H9 (cell line): ENCODE data around the gene NRM. TPM values are rescaled to one million over a fixed set of nuclear protein-coding genes. Genes with fewer than 3 reads are reported as not detected.

ENCODE experiments used
- DNase-seq: peaks from one replicate; pipeline ENCODE4 v3.0.0-alpha.2; 2017
- H2AFZ ChIP-seq: one replicate; pipeline ENCODE4 v1.6.1; 2013; ENCODE audit warnings: mild to moderate bottlenecking, low read length, control low read depth, moderate library complexity
- H2AK5ac ChIP-seq: 2 replicates; pipeline ENCODE4 v1.6.1; 2013; ENCODE audit warnings: low read length, control low read depth, mixed read lengths; ENCODE audit not compliant: insufficient read length
- H2BK120ac ChIP-seq: one replicate; pipeline ENCODE4 v1.6.1; 2013; ENCODE audit warnings: low read depth, mild to moderate bottlenecking, low read length, control low read depth, inconsistent platforms; ENCODE audit not compliant: poor library complexity, severe bottlenecking
- H2BK12ac ChIP-seq: 2 replicates; pipeline ENCODE4 v1.6.1; 2013; ENCODE audit warnings: low read length, control low read depth, mixed read lengths, low read depth; ENCODE audit not compliant: insufficient read length
- H2BK15ac ChIP-seq: 2 replicates; pipeline ENCODE4 v1.6.1; 2013; ENCODE audit warnings: low read depth, low read length, control low read depth
- H2BK20ac ChIP-seq: one replicate; pipeline ENCODE4 v1.6.1; 2013; ENCODE audit warnings: low read depth, mild to moderate bottlenecking, low read length, control low read depth, inconsistent platforms; ENCODE audit not compliant: poor library complexity, severe bottlenecking
- H2BK5ac ChIP-seq: 2 replicates; pipeline ENCODE4 v1.6.1; 2013; ENCODE audit warnings: low read length, control low read depth, mixed read lengths; ENCODE audit not compliant: insufficient read length
- H3K14ac ChIP-seq: 2 replicates; pipeline ENCODE4 v1.6.1; 2013; ENCODE audit warnings: low read length, control low read depth; ENCODE audit not compliant: insufficient read depth
- H3K18ac ChIP-seq: 2 replicates; pipeline ENCODE4 v1.6.1; 2013; ENCODE audit warnings: low read depth, mild to moderate bottlenecking, mixed read lengths, low read length, control low read depth; ENCODE audit not compliant: insufficient read length
- H3K23ac ChIP-seq: 2 replicates; pipeline ENCODE4 v1.6.1; 2013; ENCODE audit warnings: low read length, control low read depth, mixed read lengths, low read depth; ENCODE audit not compliant: insufficient read length
- H3K23me2 ChIP-seq: 2 replicates; pipeline ENCODE4 v1.6.1; 2013; ENCODE audit warnings: low read depth, mild to moderate bottlenecking, mixed read lengths, low read length, control low read depth; ENCODE audit not compliant: insufficient read length, poor library complexity, severe bottlenecking
- H3K27ac ChIP-seq: 2 replicates; pipeline ENCODE4 v1.5.1; 2013; ENCODE audit warnings: low read length, control low read depth, mixed read lengths, low read depth; ENCODE audit not compliant: insufficient read length
- H3K27me3 ChIP-seq: 2 replicates; pipeline ENCODE4 v1.6.1; 2013; ENCODE audit warnings: low read length, control low read depth, inconsistent platforms; ENCODE audit not compliant: insufficient read depth
- H3K4ac ChIP-seq: 2 replicates; pipeline ENCODE4 v1.6.1; 2013; ENCODE audit warnings: low read depth, mild to moderate bottlenecking, control low read depth, inconsistent platforms, low read length, moderate library complexity
- H3K4me1 ChIP-seq: 2 replicates; pipeline ENCODE4 v1.6.1; 2013; ENCODE audit warnings: low read length, control low read depth, inconsistent platforms; ENCODE audit not compliant: insufficient read depth
- H3K4me2 ChIP-seq: 2 replicates; pipeline ENCODE4 v1.6.1; 2013; ENCODE audit warnings: low read length, control low read depth, mixed read lengths; ENCODE audit not compliant: insufficient read length, insufficient read depth
- H3K56ac ChIP-seq: 2 replicates; pipeline ENCODE4 v1.6.1; 2013; ENCODE audit warnings: low read depth, mild to moderate bottlenecking, mixed read lengths, low read length, control low read depth; ENCODE audit not compliant: insufficient read length
- H3K79me1 ChIP-seq: 2 replicates; pipeline ENCODE4 v1.6.1; 2013; ENCODE audit warnings: low read depth, mild to moderate bottlenecking, moderate library complexity, low read length, control low read depth, inconsistent platforms; ENCODE audit not compliant: insufficient read depth, poor library complexity, severe bottlenecking
- H3K79me2 ChIP-seq: 2 replicates; pipeline ENCODE4 v1.6.1; 2013; ENCODE audit warnings: low read length, control low read depth, inconsistent platforms; ENCODE audit not compliant: insufficient read depth
- H3K9ac ChIP-seq: 2 replicates; pipeline ENCODE4 v1.6.1; 2013; ENCODE audit warnings: low read length, control low read depth, mixed read lengths; ENCODE audit not compliant: insufficient read length; ENCODE audit errors: extremely low read depth
- H3K9me3 ChIP-seq: one replicate; pipeline ENCODE4 v1.6.1; 2013; ENCODE audit warnings: low read depth, low read length, inconsistent platforms; ENCODE audit not compliant: control insufficient read depth
- H3T11ph ChIP-seq: one replicate; pipeline ENCODE4 v1.6.1; 2013; ENCODE audit warnings: mild to moderate bottlenecking, low read length, control low read depth, inconsistent platforms
- H4K20me1 ChIP-seq: one replicate; pipeline ENCODE4 v1.6.1; 2013; ENCODE audit not compliant: control insufficient read depth, insufficient read length, insufficient read depth
- H4K5ac ChIP-seq: 2 replicates; pipeline ENCODE4 v1.6.1; 2013; ENCODE audit warnings: low read depth, mild to moderate bottlenecking, mixed read lengths, low read length, control low read depth; ENCODE audit not compliant: insufficient read length
- H4K8ac ChIP-seq: replicated peaks from 2 replicates; pipeline ENCODE4 v1.6.1; 2013; ENCODE audit warnings: low read length, control low read depth, mixed read lengths, low read depth; ENCODE audit not compliant: insufficient read length
- H4K91ac ChIP-seq: 2 replicates; pipeline ENCODE4 v1.6.1; 2013; ENCODE audit warnings: low read depth, mild to moderate bottlenecking, moderate library complexity, mixed read lengths, low read length, control low read depth; ENCODE audit not compliant: insufficient read length
- H3K27ac Mint-ChIP-seq, 3 experiments: 2 replicates in 2 of 3; 3 replicates in 1 of 3; pipeline ENCODE4 v1.8.0; 2020 to 2021; ENCODE audit warnings: mixed read lengths in 3 of 3, mild to moderate bottlenecking in 1 of 3, moderate library complexity in 1 of 3
- H3K27me3 Mint-ChIP-seq: 2 replicates; pipeline ENCODE4 v1.8.0; 2021; ENCODE audit warnings: low read depth, mild to moderate bottlenecking, moderate library complexity, mixed read lengths
- H3K36me3 Mint-ChIP-seq, 3 experiments: 2 replicates in 2 of 3; 3 replicates in 1 of 3; pipeline ENCODE4 v1.8.0; 2020 to 2021; ENCODE audit warnings: low read depth in 3 of 3, mixed read lengths in 3 of 3; ENCODE audit not compliant: insufficient read depth in 1 of 3
- H3K4me1 Mint-ChIP-seq, 2 experiments: 2 replicates each; pipeline ENCODE4 v1.8.0; 2020; ENCODE audit warnings: mixed read lengths in 2 of 2
- H3K4me3 Mint-ChIP-seq, 2 experiments: 2 replicates in 1 of 2; 3 replicates in 1 of 2; pipeline ENCODE4 v1.8.0; 2020 to 2021; ENCODE audit warnings: mild to moderate bottlenecking in 2 of 2, mixed read lengths in 2 of 2, moderate library complexity in 1 of 2
- H3K9me3 Mint-ChIP-seq, 2 experiments: 2 replicates in 1 of 2; 3 replicates in 1 of 2; pipeline ENCODE4 v1.8.0; 2020; ENCODE audit warnings: mild to moderate bottlenecking in 2 of 2, mixed read lengths in 2 of 2, moderate library complexity in 1 of 2
- CTCF ChIP-seq: fragments of 200-600 bp; sonication (generic); conservative IDR thresholded peaks from 3 replicates; pipeline ENCODE4 v1.8.0; 2021; ENCODE audit warnings: antibody characterized with exemption, mild to moderate bottlenecking
- WGBS: extraction: QIAGEN DNeasy Blood & Tissue Kit; methylation state at CpG from one replicate; pipeline ENCODE4 v1.1.7; 2013; ENCODE audit warnings: missing lambda C conversion rate, low lambda C conversion rate, mixed read lengths; ENCODE audit not compliant: insufficient read length; ENCODE audit errors: extremely low coverage; 5-methylcytosine and 5-hydroxymethylcytosine counted together
- total RNA-seq: library from RNA; stranded (reverse); gene quantifications from 2 replicates; pipeline ENCODE4 v1.2.1, GENCODE V29; 2021

Gene NRM
- total RNA-seq, 1 experiment from 2014 or later = 36.5 TPM

GRCh38 chr6:30740540-30740870, 49.7 kb upstream of the NRM start:
- Histone ChIP-seq H3K27me3 (no peaks in the 10 kb centered on the region; the same call in 1 of the 2 replicates), H3K4ac (no peak overlapping the region), H3K23ac (no peak overlapping the region), H2BK5ac (no peak overlapping the region), H4K8ac (no peak overlapping the region), H2BK120ac (no peak overlapping the region), H2AK5ac (no peak overlapping the region), H3K79me1 (peaks cover 6% of the 10 kb centered on the region), H3K4me2 (no peak overlapping the region), H2BK20ac (no peak overlapping the region), H3K9me3 (no peaks in the 10 kb centered on the region), H3K14ac (no peak overlapping the region), H3T11ph (no peak overlapping the region), H4K91ac (no peak overlapping the region), H3K9ac (no peak overlapping the region), H3K56ac (no peak overlapping the region), H4K5ac (no peak overlapping the region), H4K20me1 (peaks cover 2% of the 10 kb centered on the region), H2AFZ (no peak overlapping the region), H3K27ac (no peak overlapping the region), H3K4me1 (peaks cover 2% of the 10 kb centered on the region; the same call in 1 of the 2 replicates), H2BK12ac (no peak overlapping the region), H3K18ac (no peak overlapping the region), H3K79me2 (peaks cover 13% of the 10 kb centered on the region; the same call in 1 of the 2 replicates), H2BK15ac (no peak overlapping the region), H3K23me2 (peaks cover 17% of the 10 kb centered on the region)
- Mint-ChIP-seq H3K27ac (no peak overlapping the region), H3K4me1 (peaks cover 24 to 25% of the 10 kb centered on the region in 2 experiments), H3K9me3 (no peaks in the 10 kb centered on the region; a peak in 3 of 5 replicates), H3K4me3 (peak overlapping the region; percentile 5 to 22; a peak in 4 of 5 replicates), H3K36me3 (peaks cover 57 to 68% (median 57%) of the 10 kb centered on the region in 3 experiments), H3K27me3 (peaks cover 3% of the 10 kb centered on the region; the same call in 1 of the 2 replicates)
- WGBS = no CpG with 5 or more reads among the region's 2 CpGs
- no peak for TF ChIP-seq CTCF
- no peak for DNase-seq
